Calu3 (cell line): Measurements from ENCODE around the gene GPC1. TPM values are rescaled to one million over a fixed set of nuclear protein-coding genes. Genes with fewer than 3 reads are reported as not detected.
A peak's percentile ranks its signal among the peaks of the same experiment; 100 is the strongest.

Experiments used
- BruUV-seq: library from RNA; stranded (reverse); fragments of 400-500 nt; replicated peaks from 2 replicates; lab custom pipeline; 2021; lab: Mats Ljungman, UMichigan
- CTCF ChIA-PET: fragments of 300-600 bp; sonication (Branson Sonifier 250); formaldehyde crosslinking; loops from one replicate; lab custom pipeline; 2022; ENCODE audit warnings: antibody characterized with exemption; lab: Charles Lee
- DNase-seq: peaks from one replicate; pipeline ENCODE4 v3.0.0; 2022
- H3K27ac Mint-ChIP-seq: one replicate; pipeline ENCODE4 v1.8.0; 2022; ENCODE audit warnings: mixed read lengths; ENCODE audit not compliant: unreplicated experiment
- H3K27me3 Mint-ChIP-seq: one replicate; pipeline ENCODE4 v1.8.0; 2022; ENCODE audit warnings: mixed read lengths; ENCODE audit not compliant: unreplicated experiment
- H3K36me3 Mint-ChIP-seq: one replicate; pipeline ENCODE4 v1.8.0; 2022; ENCODE audit warnings: mild to moderate bottlenecking, moderate library complexity, mixed read lengths; ENCODE audit not compliant: insufficient read depth, unreplicated experiment
- H3K4me1 Mint-ChIP-seq: one replicate; pipeline ENCODE4 v1.8.0; 2022; ENCODE audit warnings: mild to moderate bottlenecking, low read depth, mixed read lengths; ENCODE audit not compliant: unreplicated experiment
- H3K4me3 Mint-ChIP-seq: one replicate; pipeline ENCODE4 v1.8.0; 2022; ENCODE audit warnings: mild to moderate bottlenecking, low read depth, moderate library complexity, mixed read lengths; ENCODE audit not compliant: unreplicated experiment
- H3K9me3 Mint-ChIP-seq: one replicate; pipeline ENCODE4 v1.8.0; 2022; ENCODE audit warnings: low read depth, mixed read lengths; ENCODE audit not compliant: unreplicated experiment
- CTCF ChIP-seq: fragments of 200-600 bp; IDR thresholded peaks from one replicate; pipeline ENCODE4 v1.8.0; 2022; ENCODE audit warnings: antibody characterized with exemption; ENCODE audit not compliant: unreplicated experiment
- intact Hi-C: fragments of 100-400 bp; cut with micrococcal nuclease; formaldehyde crosslinking; loops from one replicate; pipeline ENCODE4 v1.10.0; 2022; ENCODE audit not compliant: unreplicated experiment
- total RNA-seq: library from RNA; stranded (reverse); gene quantifications from 2 replicates; pipeline ENCODE4 v1.2.3, GENCODE V29; 2022

GPC1 gene
- total RNA-seq, 1 experiment from 2014 or later: 51.5 TPM

GRCh38 chr2:240424341-240425235 is 10.9 kb upstream of the GPC1 start:
- Mint-ChIP-seq H3K9me3 (peaks cover 6% of the 10 kb centered on the region), H3K36me3 (peaks cover 17% of the 10 kb centered on the region), H3K27ac (no peak overlapping the region), H3K27me3 (peaks cover 13% of the 10 kb centered on the region), H3K4me3 (no peak overlapping the region), H3K4me1 (peaks cover 15% of the 10 kb centered on the region)
- intact Hi-C loops: no loop called here
- no peak for TF ChIP-seq CTCF
- CTCF ChIA-PET: interaction anchor here (0.5 kb wide), 1 partner anchor 191 kb away, joined by 5 read pairs; no protein-coding TSS in a partner anchor
- no TSS peak for BruUV-seq
- DNase-seq: no peak

- CTCF ChIA-PET: no interaction called here
- no peak for DNase-seq
- Mint-ChIP-seq H3K27me3 (peaks cover 13% of the 10 kb centered on the region), H3K9me3 (peaks cover 6% of the 10 kb centered on the region), H3K27ac (no peak overlapping the region), H3K36me3 (peaks cover 12% of the 10 kb centered on the region), H3K4me3 (no peak overlapping the region), H3K4me1 (peaks cover 15% of the 10 kb centered on the region)
- intact Hi-C loops: no loop called here
- BruUV-seq: no TSS peak
- no peak for TF ChIP-seq CTCF
Measured at GRCh38 chr2:240425236-240425615, 10.2 kb upstream of the GPC1 start.

GRCh38 chr2:240425697-240426096 is 9.8 kb upstream of the GPC1 start:
- Mint-ChIP-seq H3K36me3 (peaks cover 12% of the 10 kb centered on the region), H3K27me3 (peaks cover 13% of the 10 kb centered on the region), H3K9me3 (peaks cover 6% of the 10 kb centered on the region), H3K4me1 (peaks cover 15% of the 10 kb centered on the region), H3K4me3 (no peak overlapping the region), H3K27ac (no peak overlapping the region)
- no TSS peak for BruUV-seq
- CTCF ChIA-PET: interaction anchor here (0.6 kb wide), 1 partner anchor 192 kb away, joined by 3 read pairs; no protein-coding TSS in a partner anchor
- intact Hi-C loops: no loop called here
- DNase-seq: no peak
- no peak for TF ChIP-seq CTCF

- Mint-ChIP-seq H3K4me1 (peaks cover 15% of the 10 kb centered on the region), H3K36me3 (peaks cover 12% of the 10 kb centered on the region), H3K9me3 (peaks cover 6% of the 10 kb centered on the region), H3K27ac (no peak overlapping the region), H3K27me3 (peaks cover 15% of the 10 kb centered on the region), H3K4me3 (no peak overlapping the region)
- DNase-seq: peak; percentile 40
- CTCF ChIA-PET: no interaction called here
- TF ChIP-seq CTCF: no peak
- intact Hi-C loops: no loop called here
- no TSS peak for BruUV-seq
Measured at GRCh38 chr2:240426845-240427721, 8.4 kb upstream of the GPC1 start.
